Loucy (cell line): ENCODE data around the gene JOSD1.

Experiments used
- H2AFZ ChIP-seq: fragments of 200-600 bp; sonication (generic); 2 replicates; pipeline ENCODE4 v1.6.0; 2016; ENCODE audit warnings: antibody characterized with exemption, mild to moderate bottlenecking, low read length, moderate library complexity
- H3F3A ChIP-seq: fragments of 200-600 bp; 2 replicates; pipeline ENCODE4 v1.6.0; 2016; ENCODE audit warnings: antibody characterized with exemption, low read depth, mild to moderate bottlenecking
- H3K27me3 ChIP-seq: fragments of 200-600 bp; sonication (generic); 2 replicates; pipeline ENCODE4 v1.6.1; 2014; ENCODE audit warnings: low read length, mild to moderate bottlenecking; ENCODE audit not compliant: insufficient read depth, poor library complexity, severe bottlenecking
- H3K36me3 ChIP-seq: fragments of 200-600 bp; sonication (generic); 2 replicates; pipeline ENCODE4 v1.6.1; 2016; ENCODE audit warnings: low read length; ENCODE audit not compliant: insufficient read depth
- H3K4me1 ChIP-seq: fragments of 200-600 bp; sonication (generic); 2 replicates; pipeline ENCODE4 v1.5.1; 2014; ENCODE audit warnings: low read length, mild to moderate bottlenecking; ENCODE audit not compliant: insufficient read depth, poor library complexity, severe bottlenecking
- H3K4me2 ChIP-seq: fragments of 200-600 bp; sonication (generic); 2 replicates; pipeline ENCODE4 v1.6.0; 2014; ENCODE audit warnings: antibody characterized with exemption, low read length, low read depth, mild to moderate bottlenecking; ENCODE audit not compliant: poor library complexity, severe bottlenecking
- H3K4me3 ChIP-seq: fragments of 200-600 bp; sonication (generic); 2 replicates; pipeline ENCODE4 v1.5.1; 2014; ENCODE audit warnings: low read length, mild to moderate bottlenecking, mixed read lengths; ENCODE audit not compliant: poor library complexity, severe bottlenecking
- H3K79me2 ChIP-seq: fragments of 200-600 bp; sonication (generic); 2 replicates; pipeline ENCODE4 v1.6.1; 2014; ENCODE audit warnings: low read length; ENCODE audit not compliant: insufficient read depth
- H3K9ac ChIP-seq: fragments of 200-600 bp; sonication (generic); 2 replicates; pipeline ENCODE4 v1.6.0; 2014; ENCODE audit warnings: mild to moderate bottlenecking, low read depth, low read length, moderate library complexity; ENCODE audit not compliant: poor library complexity, severe bottlenecking
- H3K9me2 ChIP-seq: fragments of 200-600 bp; sonication (generic); replicated peaks from 2 replicates; pipeline ENCODE4 v1.6.1; 2016; ENCODE audit warnings: low read depth, low read length, mixed read lengths
- H3K9me3 ChIP-seq: fragments of 200-600 bp; sonication (generic); 2 replicates; pipeline ENCODE4 v1.6.1; 2014; ENCODE audit warnings: mild to moderate bottlenecking, antibody characterized with exemption, low read length, low read depth; ENCODE audit not compliant: insufficient read depth
- H4K20me1 ChIP-seq: fragments of 200-600 bp; sonication (generic); 2 replicates; pipeline ENCODE4 v1.6.0; 2014; ENCODE audit warnings: antibody characterized with exemption, low read length, mild to moderate bottlenecking; ENCODE audit not compliant: insufficient read depth, poor library complexity, severe bottlenecking
- EZH2phosphoT487 ChIP-seq: fragments of 200-600 bp; IDR thresholded peaks from 2 replicates; pipeline ENCODE4 v1.6.1; 2018; ENCODE audit warnings: antibody characterized with exemption, mild to moderate bottlenecking, moderate library complexity, borderline replicate concordance
- TF ChIP-seq, protein P1 (sequence below): fragments of 200-600 bp; sonication (generic); conservative IDR thresholded peaks from 2 replicates; pipeline ENCODE4 v1.5.1; 2014; ENCODE audit warnings: mild to moderate bottlenecking, antibody characterized with exemption, low read length

The JOSD1 gene

DNA sequence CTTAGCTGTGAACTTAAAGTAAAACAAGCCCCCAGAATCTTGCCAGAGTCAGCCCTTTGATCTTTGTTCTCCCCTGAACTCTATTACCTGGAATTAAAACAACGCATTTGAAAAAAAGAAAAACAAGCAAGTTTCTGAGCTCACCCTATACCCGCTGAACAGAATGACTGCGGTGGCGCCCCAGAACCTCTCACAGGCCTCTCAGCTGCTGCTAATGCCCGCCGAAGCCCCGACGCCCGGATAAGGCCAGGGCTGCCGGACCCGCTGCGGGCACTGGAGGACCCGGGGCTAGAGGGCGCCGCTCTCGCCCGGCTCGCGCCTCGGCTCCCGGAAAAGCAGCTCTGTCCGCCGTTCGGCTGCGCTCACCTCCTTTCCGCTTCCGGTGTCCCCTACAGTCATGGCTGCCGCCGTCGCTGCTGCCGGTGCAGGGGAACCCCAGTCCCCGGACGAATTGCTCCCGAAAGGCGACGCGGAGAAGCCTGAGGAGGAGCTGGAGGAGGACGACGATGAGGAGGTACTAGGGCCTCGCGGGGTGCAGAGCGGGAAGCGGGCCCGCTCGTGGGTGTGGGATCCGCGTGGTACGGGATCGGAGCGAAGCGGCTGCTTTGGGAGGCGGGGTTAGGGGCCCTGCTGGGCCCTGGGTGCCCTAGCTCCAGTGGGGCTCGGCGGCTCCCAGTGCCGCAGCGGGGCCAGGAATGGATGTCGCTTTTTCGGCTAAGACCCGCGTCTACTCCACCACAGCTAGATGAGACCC is 19.0 kb downstream of the JOSD1 start, which contains the start of gene TOMM22:
Gene TOMM22, plus strand, starts transcription at position 376 of the 754 bp plus-strand sequence. Its CDS starts 22 bp downstream, at position 398.
- peak within 1 kb of the TSS; percentile 82 for H3K9ac ChIP-seq
- H3K79me2 ChIP-seq, result peaks cover 22% of the 10 kb centered on the region
- TF ChIP-seq, protein P1, sequence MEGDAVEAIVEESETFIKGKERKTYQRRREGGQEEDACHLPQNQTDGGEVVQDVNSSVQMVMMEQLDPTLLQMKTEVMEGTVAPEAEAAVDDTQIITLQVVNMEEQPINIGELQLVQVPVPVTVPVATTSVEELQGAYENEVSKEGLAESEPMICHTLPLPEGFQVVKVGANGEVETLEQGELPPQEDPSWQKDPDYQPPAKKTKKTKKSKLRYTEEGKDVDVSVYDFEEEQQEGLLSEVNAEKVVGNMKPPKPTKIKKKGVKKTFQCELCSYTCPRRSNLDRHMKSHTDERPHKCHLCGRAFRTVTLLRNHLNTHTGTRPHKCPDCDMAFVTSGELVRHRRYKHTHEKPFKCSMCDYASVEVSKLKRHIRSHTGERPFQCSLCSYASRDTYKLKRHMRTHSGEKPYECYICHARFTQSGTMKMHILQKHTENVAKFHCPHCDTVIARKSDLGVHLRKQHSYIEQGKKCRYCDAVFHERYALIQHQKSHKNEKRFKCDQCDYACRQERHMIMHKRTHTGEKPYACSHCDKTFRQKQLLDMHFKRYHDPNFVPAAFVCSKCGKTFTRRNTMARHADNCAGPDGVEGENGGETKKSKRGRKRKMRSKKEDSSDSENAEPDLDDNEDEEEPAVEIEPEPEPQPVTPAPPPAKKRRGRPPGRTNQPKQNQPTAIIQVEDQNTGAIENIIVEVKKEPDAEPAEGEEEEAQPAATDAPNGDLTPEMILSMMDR, result peak; percentile 72
- TF ChIP-seq EZH2phosphoT487, result no peak
- peaks cover 10% of the 10 kb centered on the region for H3K4me1 ChIP-seq
- H3K36me3 ChIP-seq, result peaks cover 35% of the 10 kb centered on the region; the same call in 1 of the 2 replicates
- H3F3A ChIP-seq, result no peaks in the 10 kb centered on the region
- no peaks in the 10 kb centered on the region for H3K9me3 ChIP-seq
- no peaks in the 10 kb centered on the region for H3K9me2 ChIP-seq
- H3K27me3 ChIP-seq, result no peaks in the 10 kb centered on the region
- peak within 1 kb of the TSS; percentile 99 for H2AFZ ChIP-seq
- peaks cover 7% of the 10 kb centered on the region for H4K20me1 ChIP-seq
- H3K4me2 ChIP-seq, result peak within 1 kb of the TSS; percentile 97
- H3K4me3 ChIP-seq, result peak within 1 kb of the TSS; percentile 89

DNA sequence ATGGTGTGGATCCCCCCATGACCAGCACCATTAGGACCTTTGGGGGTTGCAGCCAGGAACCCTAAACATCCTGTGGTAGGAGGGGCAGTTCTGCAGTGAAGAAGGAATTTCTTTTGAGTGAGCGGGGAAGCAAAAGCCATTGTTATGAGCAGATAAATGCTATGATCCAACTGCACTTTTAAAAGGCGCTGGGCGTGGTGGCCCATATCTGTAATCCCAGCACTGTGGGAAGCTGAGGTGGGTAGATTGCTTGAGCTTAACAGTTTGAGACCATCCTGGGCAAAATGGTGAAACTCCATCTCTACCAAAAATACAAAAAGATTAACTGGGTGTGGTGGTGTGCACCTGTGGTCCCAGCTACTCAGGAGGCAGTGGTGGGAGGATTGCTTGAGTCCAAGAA is 24.9 kb downstream of the JOSD1 start:
- Histone ChIP-seq H3K9me2 (no peaks in the 10 kb centered on the region), H3K9ac (no peak overlapping the region), H3K27me3 (no peaks in the 10 kb centered on the region), H3K36me3 (no peaks in the 10 kb centered on the region), H3K9me3 (no peaks in the 10 kb centered on the region), H3K4me3 (no peak overlapping the region), H3K79me2 (no peaks in the 10 kb centered on the region), H4K20me1 (no peaks in the 10 kb centered on the region), H3K4me1 (no peaks in the 10 kb centered on the region), H3F3A (no peaks in the 10 kb centered on the region), H3K4me2 (no peak overlapping the region), H2AFZ (no peak overlapping the region)
- no peak for TF ChIP-seq EZH2phosphoT487
- TF ChIP-seq, protein P1, result no peak

DNA sequence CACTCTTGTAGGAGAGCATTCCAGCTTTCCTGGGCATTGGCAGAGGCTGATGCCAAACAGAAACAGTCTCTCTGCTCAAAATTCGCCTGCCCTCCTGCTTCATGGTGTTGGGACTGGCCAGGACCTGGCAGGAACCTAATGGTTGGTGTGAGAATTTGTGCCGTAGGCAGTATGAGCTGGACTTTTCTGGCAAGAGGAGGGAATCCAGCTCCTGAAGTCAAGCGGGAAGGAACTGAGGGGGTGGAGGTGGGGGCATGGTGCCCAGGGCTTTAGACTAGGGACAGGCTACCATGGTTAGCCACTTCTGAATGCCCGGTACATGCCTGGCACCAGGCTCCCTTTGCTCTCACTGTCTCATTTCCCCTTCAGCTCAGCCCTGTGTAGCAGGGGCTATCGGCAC is 25.9 kb downstream of the JOSD1 start:
- H3K9me2 ChIP-seq, result no peaks in the 10 kb centered on the region
- H3K79me2 ChIP-seq, result no peaks in the 10 kb centered on the region
- no peaks in the 10 kb centered on the region for H3K27me3 ChIP-seq
- H3K4me3 ChIP-seq, result no peak overlapping the region
- no peaks in the 10 kb centered on the region for H3F3A ChIP-seq
- H4K20me1 ChIP-seq, result no peaks in the 10 kb centered on the region
- no peak overlapping the region for H3K9ac ChIP-seq
- H3K36me3 ChIP-seq, result no peaks in the 10 kb centered on the region
- no peak overlapping the region for H2AFZ ChIP-seq
- H3K4me2 ChIP-seq, result no peak overlapping the region
- H3K4me1 ChIP-seq, result no peaks in the 10 kb centered on the region
- no peak for TF ChIP-seq EZH2phosphoT487
- TF ChIP-seq, protein P1, result no peak
- no peaks in the 10 kb centered on the region for H3K9me3 ChIP-seq
